ENCODE measurements around the gene INA.

The INA gene

GRCh38 chr10:103276896-103277712 lies at the start of gene INA:
Gene INA, plus strand, starts transcription at chr10:103277138. Its CDS starts 74 bp downstream, at chr10:103277212.
- peak; percentile 89 for DNase-seq (ENCODE audit: insufficient read length, low spot score)
- no peak for FAIRE-seq
- TF ChIP-seq, protein P1, sequence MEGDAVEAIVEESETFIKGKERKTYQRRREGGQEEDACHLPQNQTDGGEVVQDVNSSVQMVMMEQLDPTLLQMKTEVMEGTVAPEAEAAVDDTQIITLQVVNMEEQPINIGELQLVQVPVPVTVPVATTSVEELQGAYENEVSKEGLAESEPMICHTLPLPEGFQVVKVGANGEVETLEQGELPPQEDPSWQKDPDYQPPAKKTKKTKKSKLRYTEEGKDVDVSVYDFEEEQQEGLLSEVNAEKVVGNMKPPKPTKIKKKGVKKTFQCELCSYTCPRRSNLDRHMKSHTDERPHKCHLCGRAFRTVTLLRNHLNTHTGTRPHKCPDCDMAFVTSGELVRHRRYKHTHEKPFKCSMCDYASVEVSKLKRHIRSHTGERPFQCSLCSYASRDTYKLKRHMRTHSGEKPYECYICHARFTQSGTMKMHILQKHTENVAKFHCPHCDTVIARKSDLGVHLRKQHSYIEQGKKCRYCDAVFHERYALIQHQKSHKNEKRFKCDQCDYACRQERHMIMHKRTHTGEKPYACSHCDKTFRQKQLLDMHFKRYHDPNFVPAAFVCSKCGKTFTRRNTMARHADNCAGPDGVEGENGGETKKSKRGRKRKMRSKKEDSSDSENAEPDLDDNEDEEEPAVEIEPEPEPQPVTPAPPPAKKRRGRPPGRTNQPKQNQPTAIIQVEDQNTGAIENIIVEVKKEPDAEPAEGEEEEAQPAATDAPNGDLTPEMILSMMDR (IDR thresholded peaks at IDR 0.05; ENCODE audit: insufficient read depth, missing control alignments), result no peak

DNA sequence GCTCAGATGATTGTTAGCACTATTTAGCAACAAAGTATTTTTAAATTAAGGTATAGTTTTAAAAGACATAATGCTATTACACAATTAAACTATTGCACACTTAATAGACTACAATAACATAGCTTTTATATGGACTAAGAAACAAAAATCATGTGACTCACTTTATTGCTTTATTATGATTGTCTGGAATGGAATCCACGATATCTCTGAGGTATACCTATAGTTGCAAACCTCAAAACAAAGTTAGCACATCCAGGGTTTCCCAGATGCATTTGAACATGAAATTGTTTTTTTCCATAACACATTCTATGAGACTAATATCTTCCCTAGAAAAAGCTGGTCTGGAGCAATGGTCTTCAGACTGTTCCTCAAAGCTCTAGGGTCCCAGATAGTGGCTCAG lies 49.5 kb upstream of the INA start:
- TF ChIP-seq, protein P1 (IDR thresholded peaks at IDR 0.05; ENCODE audit: insufficient read depth, missing control alignments), result no peak
- FAIRE-seq (no peak), DNase-seq (ENCODE audit: insufficient read length, low spot score) (no peak)

DNA sequence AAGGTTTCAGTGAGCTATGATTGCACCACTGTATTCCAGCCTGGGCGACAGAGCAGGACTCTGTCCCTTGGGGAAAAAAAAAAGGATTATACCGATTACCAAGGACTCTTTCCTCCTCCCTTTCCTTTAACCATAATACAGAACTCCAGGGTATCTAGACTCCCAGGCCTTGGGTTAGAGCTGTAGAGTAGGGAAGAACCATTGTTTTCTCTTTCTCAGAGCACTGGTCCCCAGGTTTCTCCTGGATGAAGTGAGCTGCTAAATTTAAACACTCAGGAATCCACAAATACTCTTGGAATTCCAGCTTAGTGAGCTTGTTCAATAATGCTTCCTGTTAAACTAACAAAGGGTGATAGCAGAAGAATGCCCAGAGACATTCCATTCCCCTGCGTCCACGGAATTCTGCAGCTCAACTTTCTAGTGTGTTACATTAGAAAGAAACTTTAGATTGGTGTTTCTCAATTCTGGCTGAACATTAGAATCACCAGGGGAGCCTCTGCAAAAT lies 45.8 kb upstream of the INA start:
- TF ChIP-seq, protein P1 (IDR thresholded peaks at IDR 0.05; ENCODE audit: insufficient read depth, missing control alignments), result no peak
- DNase-seq (ENCODE audit: insufficient read length, low spot score) (no peak), FAIRE-seq (no peak)

DNA sequence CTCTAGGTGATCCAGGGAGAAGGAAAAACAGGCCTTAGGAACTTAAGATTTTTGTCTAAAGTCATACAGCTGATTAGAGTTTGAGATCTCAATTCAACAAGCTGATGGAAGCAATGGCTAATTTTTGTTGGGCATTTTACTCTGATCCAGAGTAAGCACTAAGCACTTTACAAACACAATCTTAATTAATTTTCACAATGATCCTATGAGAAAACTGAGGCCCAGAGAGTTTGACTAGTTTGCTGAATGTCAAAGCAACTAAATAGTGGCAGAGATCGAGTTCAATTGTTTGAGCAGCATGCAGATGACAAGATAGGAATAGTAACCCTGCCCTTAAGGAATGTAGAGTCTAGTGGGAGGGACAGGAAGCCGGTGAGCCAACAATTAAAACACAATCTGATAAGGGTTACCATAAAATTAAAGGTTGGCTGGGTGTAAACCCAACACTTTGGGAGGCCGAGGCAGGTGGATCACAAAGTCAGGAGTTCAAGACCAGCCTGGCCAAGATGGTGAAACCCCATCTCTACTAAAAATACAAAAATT lies 44.7 kb upstream of the INA start:
- FAIRE-seq (no peak), DNase-seq (ENCODE audit: insufficient read length, low spot score) (no peak)
- TF ChIP-seq, protein P1 (IDR thresholded peaks at IDR 0.05; ENCODE audit: insufficient read depth, missing control alignments), result no peak

DNA sequence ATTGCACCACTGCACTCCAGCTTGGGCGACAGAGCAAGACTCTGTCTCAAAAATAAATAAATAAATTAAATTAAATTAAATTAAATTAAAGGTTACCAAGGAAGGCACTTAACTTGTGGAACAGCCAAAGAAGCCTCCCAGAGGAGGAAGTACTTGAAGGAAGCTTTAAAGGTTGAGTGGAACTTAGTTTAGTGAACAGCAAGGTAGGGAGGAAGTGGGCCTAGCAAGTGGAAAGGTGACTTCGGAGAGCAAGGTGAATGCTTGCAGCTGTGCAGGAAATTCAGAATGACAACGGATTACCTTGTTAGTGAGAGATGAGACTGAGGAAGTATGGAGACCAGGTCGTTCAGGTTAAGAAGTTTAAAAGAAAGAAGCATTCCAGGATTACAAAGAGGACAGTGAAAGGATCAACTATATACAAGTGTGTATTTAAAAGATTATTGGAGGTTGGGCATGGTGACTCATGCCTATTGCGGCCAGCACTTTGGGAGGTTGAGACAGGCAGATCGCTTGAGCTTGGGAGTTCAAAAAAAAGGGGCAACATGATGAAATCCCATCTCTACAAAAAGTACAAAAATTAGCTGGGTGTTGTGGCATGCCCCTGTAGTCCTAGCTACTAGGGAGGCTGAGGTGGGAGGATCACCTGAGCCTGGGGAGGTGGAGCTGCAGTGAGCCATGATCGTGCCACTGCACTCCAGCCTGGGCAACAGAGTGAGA lies 44.0 kb upstream of the INA start:
- TF ChIP-seq, protein P1 (IDR thresholded peaks at IDR 0.05; ENCODE audit: insufficient read depth, missing control alignments), result no peak
- no peak for DNase-seq (ENCODE audit: insufficient read length, low spot score)
- FAIRE-seq, result no peak

DNA sequence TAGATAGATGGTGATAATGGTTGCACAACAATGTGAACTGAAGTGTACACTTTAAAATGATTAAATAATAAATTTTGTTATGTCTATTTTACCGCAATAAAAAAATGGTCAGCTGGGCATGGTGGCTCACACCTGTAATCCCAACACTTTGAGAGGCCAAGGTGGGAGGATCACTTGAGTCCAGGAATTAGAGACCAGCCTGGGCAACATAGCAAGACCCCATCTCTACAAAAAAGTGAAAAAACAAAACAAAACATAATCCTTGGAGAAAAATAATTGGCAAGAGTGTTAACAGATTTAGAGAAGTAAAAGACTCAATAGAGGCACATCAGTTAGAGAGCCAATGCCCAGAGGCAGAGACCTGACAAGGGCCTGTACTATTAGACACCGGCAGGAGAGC lies 41.2 kb upstream of the INA start:
- no peak for FAIRE-seq
- TF ChIP-seq, protein P1 (IDR thresholded peaks at IDR 0.05; ENCODE audit: insufficient read depth, missing control alignments), result no peak

More for the DNA sequence above, 41.2 kb upstream of the INA start:
- no peak for DNase-seq (ENCODE audit: insufficient read length, low spot score)

Measured in D721Med (cell line).